Measurements from ENCODE around the gene RNF130. TPM values are rescaled to one million over a fixed set of nuclear protein-coding genes. Genes with fewer than 3 reads are reported as not detected.

The RNF130 gene
- polyA plus RNA-seq, 1 donor from 2014 or later, result 48.7 TPM

- Histone ChIP-seq H3K36me3 (ENCODE audit: insufficient read depth, low read length) (no peaks in the 10 kb centered on the region), H3K79me2 (replicated peaks; ENCODE audit: insufficient read depth, low read length) (peaks cover 36% of the 10 kb centered on the region), H3K9ac (ENCODE audit: low read length) (peak overlapping the region; percentile 97), H3K27ac (ENCODE audit: low read length) (peak overlapping the region; percentile 90), H4K20me1 (ENCODE audit: insufficient read depth) (peaks cover 11% of the 10 kb centered on the region), H3K9me2 (ENCODE audit: insufficient read depth, low read length) (no peaks in the 10 kb centered on the region), H3K9me3 (ENCODE audit: low read length) (no peaks in the 10 kb centered on the region), H3K4me2 (ENCODE audit: low read length) (peak overlapping the region; percentile 45), H3K27me3 (ENCODE audit: insufficient read depth, low read depth, low read length) (no peaks in the 10 kb centered on the region), H3K4me3 (ENCODE audit: low read length) (peak overlapping the region; percentile 96), H3F3A (ENCODE audit: insufficient read depth, low read length, poor library complexity, severe bottlenecking) (no peaks in the 10 kb centered on the region), H2AFZ (ENCODE audit: low read depth, low read length) (no peak overlapping the region)
- TF ChIP-seq, protein P1, sequence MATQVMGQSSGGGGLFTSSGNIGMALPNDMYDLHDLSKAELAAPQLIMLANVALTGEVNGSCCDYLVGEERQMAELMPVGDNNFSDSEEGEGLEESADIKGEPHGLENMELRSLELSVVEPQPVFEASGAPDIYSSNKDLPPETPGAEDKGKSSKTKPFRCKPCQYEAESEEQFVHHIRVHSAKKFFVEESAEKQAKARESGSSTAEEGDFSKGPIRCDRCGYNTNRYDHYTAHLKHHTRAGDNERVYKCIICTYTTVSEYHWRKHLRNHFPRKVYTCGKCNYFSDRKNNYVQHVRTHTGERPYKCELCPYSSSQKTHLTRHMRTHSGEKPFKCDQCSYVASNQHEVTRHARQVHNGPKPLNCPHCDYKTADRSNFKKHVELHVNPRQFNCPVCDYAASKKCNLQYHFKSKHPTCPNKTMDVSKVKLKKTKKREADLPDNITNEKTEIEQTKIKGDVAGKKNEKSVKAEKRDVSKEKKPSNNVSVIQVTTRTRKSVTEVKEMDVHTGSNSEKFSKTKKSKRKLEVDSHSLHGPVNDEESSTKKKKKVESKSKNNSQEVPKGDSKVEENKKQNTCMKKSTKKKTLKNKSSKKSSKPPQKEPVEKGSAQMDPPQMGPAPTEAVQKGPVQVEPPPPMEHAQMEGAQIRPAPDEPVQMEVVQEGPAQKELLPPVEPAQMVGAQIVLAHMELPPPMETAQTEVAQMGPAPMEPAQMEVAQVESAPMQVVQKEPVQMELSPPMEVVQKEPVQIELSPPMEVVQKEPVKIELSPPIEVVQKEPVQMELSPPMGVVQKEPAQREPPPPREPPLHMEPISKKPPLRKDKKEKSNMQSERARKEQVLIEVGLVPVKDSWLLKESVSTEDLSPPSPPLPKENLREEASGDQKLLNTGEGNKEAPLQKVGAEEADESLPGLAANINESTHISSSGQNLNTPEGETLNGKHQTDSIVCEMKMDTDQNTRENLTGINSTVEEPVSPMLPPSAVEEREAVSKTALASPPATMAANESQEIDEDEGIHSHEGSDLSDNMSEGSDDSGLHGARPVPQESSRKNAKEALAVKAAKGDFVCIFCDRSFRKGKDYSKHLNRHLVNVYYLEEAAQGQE (IDR thresholded peaks at IDR 0.05; ENCODE audit: borderline replicate concordance), result no peak
- TF ChIP-seq SMC3 (conservative IDR thresholded peaks at IDR 0.05; ENCODE audit: poor library complexity) (no peak), EP300 (conservative IDR thresholded peaks at IDR 0.05; ENCODE audit: poor library complexity, severe bottlenecking) (no peak), RAD21 (conservative IDR thresholded peaks at IDR 0.05) (no peak), POLR2AphosphoS5 (IDR thresholded peaks at IDR 0.05) (no peak), EZH2 (IDR thresholded peaks at IDR 0.05; ENCODE audit: borderline replicate concordance, insufficient read depth, low read length, poor library complexity, severe bottlenecking) (no peak), MXI1 (conservative IDR thresholded peaks at IDR 0.05; ENCODE audit: poor library complexity, severe bottlenecking) (no peak), TAF1 (IDR thresholded peaks at IDR 0.05; ENCODE audit: low read depth) (no peak)
- TF ChIP-seq, protein P2, sequence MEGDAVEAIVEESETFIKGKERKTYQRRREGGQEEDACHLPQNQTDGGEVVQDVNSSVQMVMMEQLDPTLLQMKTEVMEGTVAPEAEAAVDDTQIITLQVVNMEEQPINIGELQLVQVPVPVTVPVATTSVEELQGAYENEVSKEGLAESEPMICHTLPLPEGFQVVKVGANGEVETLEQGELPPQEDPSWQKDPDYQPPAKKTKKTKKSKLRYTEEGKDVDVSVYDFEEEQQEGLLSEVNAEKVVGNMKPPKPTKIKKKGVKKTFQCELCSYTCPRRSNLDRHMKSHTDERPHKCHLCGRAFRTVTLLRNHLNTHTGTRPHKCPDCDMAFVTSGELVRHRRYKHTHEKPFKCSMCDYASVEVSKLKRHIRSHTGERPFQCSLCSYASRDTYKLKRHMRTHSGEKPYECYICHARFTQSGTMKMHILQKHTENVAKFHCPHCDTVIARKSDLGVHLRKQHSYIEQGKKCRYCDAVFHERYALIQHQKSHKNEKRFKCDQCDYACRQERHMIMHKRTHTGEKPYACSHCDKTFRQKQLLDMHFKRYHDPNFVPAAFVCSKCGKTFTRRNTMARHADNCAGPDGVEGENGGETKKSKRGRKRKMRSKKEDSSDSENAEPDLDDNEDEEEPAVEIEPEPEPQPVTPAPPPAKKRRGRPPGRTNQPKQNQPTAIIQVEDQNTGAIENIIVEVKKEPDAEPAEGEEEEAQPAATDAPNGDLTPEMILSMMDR (IDR thresholded peaks at IDR 0.05; ENCODE audit: poor library complexity, severe bottlenecking), result no peak
These were observed 997 bp upstream of the RNF130 start for GRCh38 chr5:180072556-180072955.

- H3K27me3 ChIP-seq (ENCODE audit: insufficient read depth, low read depth, low read length), result no peaks in the 10 kb centered on the region
- peak overlapping the region; percentile 97 for H3K9ac ChIP-seq (ENCODE audit: low read length)
- peaks cover 11% of the 10 kb centered on the region for H4K20me1 ChIP-seq (ENCODE audit: insufficient read depth)
- H3K4me2 ChIP-seq (ENCODE audit: low read length), result peak overlapping the region; percentile 45
- TF ChIP-seq, protein P1 (IDR thresholded peaks at IDR 0.05; ENCODE audit: borderline replicate concordance), result peak; percentile 12
- no peak for TF ChIP-seq POLR2AphosphoS5 (IDR thresholded peaks at IDR 0.05)
- H2AFZ ChIP-seq (ENCODE audit: low read depth, low read length), result no peak overlapping the region
- H3K36me3 ChIP-seq (ENCODE audit: insufficient read depth, low read length), result no peaks in the 10 kb centered on the region
- no peaks in the 10 kb centered on the region for H3K9me2 ChIP-seq (ENCODE audit: insufficient read depth, low read length)
- H3K79me2 ChIP-seq (replicated peaks; ENCODE audit: insufficient read depth, low read length), result peaks cover 40% of the 10 kb centered on the region
- peak overlapping the region; percentile 96 for H3K4me3 ChIP-seq (ENCODE audit: low read length)
- H3K27ac ChIP-seq (ENCODE audit: low read length), result peak overlapping the region; percentile 90
- no peaks in the 10 kb centered on the region for H3F3A ChIP-seq (ENCODE audit: insufficient read depth, low read length, poor library complexity, severe bottlenecking)
- H3K9me3 ChIP-seq (ENCODE audit: low read length), result no peaks in the 10 kb centered on the region
These were observed 643 bp upstream of the RNF130 start for GRCh38 chr5:180072256-180072548.

Measured in neural cell (in vitro differentiated cells).